Astrocyte of the hippocampus (primary cell): Measurements from ENCODE around the gene TUBA8.
"Not testable (repeated sequence)": the region's sequence is repeated elsewhere in the genome, so short reads cannot be mapped to it uniquely, and the experiment has no call there.

Experiments
- DNase-seq: peaks from one replicate; pipeline ENCODE4 v3.0.0; 2011; ENCODE audit warnings: low read depth, low spot score

Gene TUBA8

DNA sequence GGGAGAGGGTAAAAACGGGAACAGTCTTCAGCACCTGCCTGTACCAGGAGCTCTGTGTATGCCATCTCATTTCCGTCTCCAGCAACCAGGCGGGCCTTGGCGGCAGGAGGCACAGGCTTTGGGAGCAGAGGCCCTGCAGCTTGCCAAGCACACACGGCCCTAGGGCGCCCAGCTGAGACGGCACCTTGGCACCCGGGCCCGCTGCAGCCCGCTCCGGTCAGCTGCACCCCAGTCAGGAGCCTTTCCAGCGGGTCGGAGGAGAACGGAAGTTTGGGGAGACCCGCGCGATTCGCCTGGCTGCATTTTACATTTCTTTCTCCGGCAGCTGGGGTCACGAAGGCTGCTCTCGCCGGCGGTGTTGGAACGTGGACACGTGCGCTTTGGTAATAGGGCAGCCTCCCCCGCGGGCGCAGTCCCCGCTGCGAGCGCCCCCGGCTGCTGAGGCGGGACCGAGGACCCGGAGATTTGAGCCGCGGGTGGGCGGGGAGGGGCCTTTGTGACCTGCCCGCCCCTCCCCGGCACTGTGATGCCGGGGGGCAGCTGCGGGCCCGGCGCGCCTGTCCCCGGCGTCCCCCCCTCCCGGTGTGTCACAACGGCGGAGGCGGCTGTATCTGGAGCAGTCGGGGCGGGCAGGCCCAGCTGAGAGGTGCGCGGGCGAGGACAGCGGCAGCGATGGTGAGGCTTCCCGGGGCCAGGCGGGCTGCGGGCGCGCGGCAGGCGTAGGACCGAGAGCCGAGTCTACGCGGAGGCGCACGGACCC lies at the start of gene TUBA8:
TSS of gene TUBA8 (plus strand) at position 616 of the 760 bp plus-strand sequence. CDS start at position 673, 57 bp downstream.
- peak; percentile 66 for DNase-seq

DNA sequence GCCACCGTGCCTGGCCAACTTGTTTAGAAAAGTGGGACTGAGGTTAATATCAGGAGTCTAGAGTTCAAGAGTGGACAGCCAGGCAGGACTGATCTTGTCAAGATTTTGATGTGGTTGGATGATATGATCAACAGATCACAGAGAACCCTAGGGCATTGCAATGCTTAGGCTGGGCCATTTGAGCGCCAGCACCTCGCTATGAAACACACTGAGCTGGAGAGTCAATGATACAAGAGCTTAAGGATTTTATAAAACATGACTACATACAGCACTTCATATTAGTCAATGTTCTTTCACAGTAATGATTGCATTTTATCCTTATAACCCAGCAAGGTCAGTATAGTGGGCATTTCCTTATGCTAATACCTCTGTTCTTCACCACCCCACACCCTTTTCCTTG lies 48.2 kb upstream of the TUBA8 start:
- DNase-seq: no peak

DNA sequence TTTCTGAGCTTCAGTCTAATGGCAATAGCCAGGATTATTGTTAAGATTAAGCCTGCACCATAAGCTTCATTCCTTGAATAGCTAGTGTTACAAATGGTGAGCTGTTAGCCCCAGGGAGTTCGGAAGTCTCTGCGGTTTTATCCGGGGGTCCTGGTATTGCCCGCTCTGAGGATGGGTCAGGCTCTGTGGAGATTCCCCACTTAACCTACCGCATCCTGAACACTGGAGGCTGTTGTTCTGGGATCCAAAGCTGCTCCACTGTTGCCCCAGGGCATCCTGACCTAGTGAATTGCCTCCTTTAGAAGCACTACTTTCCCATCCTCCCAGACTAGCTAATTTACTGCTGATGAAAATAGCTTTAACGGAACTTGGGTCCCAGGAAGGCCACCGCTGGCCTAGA lies 47.3 kb upstream of the TUBA8 start:
- DNase-seq: no peak

DNA sequence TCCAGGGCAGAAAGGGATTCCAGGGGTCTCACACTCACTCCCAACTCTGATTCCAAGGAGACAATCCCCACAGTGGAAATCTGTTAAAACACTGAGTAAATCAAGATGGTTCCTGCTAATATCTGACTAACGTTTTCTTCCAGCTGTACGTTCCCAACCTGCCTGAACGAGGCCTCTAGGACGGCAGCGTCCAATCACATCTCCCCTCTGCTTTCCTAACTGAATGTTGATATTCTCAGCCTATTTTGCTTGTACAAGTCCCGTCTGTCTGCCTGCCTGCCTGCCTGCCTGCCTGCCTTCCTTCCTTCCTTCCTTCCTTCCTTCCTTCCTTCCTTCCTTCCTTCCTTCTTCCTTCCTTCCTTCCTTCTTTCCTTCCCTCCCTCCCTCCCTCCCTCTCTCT lies 46.9 kb upstream of the TUBA8 start:
- not testable (repeated sequence) for DNase-seq

DNA sequence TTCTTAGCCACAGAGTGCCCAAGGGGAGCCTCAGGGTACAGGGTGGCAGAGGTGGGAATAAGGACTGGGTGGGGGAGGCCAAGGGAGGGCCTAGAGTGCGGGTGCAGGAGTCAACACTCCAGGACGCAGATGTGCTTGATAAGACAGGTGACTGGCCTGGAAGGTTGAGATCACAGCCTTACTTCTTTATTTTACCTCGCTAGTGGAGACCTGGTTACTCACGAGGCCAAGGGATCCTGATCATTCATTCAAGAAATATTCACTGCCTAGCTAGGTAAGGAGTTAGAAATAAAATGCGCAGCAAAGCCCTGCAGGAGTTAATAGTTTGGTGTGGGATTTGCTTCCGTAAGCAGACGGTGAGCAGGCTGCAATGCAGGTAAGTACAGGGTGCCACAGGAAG lies 46.0 kb upstream of the TUBA8 start:
- DNase-seq: no peak

DNA sequence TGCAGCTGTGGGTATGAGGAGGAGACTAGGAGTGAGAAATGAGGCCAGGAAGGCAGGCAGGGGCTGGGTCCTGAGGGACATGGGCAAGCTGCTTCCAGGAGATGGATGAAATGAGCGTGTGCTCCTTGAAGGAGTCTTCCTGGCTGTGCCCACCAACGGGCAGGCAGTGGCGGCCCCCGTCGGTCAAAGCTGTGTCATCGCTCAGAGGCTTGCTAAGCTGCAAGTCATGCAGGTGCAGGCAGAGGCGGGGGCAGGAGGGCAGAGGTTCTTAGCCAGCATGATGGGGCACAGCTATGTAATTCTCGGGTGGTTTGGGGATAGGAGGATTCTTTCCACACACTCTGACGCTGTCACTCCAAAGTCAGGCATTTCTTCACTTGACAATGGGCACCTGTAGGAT lies 45.4 kb upstream of the TUBA8 start:
- DNase-seq: no peak

DNA sequence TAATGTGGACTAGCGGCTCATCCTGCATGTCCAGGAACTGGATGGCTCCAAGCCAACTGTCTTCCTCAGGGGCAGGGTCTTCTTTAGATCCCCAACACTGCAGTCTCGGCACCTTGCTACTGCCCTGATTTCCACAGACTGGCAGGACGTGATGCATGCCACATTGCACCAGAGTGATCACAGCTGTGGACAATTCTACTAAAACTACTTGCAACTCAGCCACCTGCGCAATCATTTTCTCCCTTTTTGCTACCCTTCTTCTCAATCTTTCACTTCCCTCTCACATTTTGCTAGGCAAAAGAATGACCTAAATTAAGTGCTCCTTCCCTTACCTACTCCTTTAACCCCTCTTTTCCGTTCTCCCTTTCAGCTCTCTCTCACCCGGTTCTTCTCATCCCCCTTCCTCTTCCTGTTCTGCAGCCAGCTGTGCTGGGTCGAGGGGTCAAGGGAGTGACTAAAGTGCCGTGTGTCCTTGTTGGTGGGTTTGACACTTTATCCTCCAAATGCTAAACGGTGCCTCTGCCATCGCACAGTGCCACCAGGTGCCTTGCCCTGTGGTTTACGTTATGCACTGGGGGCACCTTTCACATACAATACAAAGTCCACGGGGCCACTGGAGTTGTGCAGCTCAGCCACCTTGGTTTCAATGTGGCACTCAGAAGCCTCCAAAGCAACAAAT lies 44.3 kb upstream of the TUBA8 start:
- DNase-seq: no peak

DNA sequence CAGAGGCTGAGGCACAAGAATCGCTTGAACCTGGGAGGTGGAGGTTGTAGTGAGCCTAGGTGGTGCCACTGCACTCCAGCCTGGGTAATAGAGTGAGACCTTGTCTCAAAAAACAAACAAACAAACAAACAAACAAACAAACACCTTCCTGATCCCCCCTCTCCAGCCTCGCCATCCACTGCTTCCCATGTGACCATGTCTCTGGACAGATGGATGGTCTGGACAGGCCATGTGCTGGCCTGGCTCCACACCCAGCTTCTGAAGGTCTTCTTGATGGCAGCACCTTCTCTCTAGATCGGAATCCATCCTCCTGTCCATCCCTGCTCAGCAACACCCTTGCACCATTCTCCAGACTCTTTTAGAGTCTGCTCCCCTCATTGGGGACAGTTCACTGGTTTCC lies 43.5 kb upstream of the TUBA8 start:
- no peak for DNase-seq

DNA sequence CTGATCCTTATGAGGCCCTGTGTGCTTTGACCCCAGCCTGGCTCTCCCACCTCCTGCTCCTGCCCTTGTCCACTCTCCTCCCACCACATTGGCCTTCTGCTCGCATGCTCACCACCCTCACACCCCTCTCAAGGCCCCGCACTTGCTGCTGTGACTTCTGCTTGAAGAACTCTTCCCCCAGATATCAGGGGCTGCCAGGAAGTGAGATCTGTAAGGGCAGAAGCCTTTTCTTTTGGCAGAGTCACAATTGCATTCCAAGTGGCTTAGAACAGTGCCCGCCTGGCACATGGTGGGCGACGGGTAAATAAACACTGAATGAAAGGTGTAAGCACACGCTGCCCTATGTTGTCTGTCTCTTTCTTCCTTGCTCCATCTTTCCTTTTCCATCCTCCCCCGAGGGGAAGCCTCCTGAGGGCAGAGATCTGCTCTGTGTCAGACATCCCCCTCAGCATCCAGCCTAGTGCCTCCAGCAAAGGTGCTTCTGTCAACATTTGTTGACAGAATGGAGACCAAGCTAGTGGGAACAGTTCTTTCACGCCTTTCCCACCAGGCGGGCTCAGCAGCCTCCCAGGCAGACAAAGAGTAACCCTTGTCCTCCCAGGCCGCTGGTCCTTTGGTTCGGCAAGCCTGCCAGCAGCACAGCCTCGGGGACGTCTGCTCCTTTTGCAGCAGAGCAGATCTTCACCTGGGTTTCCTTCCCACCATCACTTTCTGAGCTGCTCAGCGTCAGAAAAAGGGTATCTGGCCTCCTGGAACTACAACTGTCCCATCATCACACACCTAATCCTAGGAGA lies 42.9 kb upstream of the TUBA8 start:
- DNase-seq: peak; percentile 56

DNA sequence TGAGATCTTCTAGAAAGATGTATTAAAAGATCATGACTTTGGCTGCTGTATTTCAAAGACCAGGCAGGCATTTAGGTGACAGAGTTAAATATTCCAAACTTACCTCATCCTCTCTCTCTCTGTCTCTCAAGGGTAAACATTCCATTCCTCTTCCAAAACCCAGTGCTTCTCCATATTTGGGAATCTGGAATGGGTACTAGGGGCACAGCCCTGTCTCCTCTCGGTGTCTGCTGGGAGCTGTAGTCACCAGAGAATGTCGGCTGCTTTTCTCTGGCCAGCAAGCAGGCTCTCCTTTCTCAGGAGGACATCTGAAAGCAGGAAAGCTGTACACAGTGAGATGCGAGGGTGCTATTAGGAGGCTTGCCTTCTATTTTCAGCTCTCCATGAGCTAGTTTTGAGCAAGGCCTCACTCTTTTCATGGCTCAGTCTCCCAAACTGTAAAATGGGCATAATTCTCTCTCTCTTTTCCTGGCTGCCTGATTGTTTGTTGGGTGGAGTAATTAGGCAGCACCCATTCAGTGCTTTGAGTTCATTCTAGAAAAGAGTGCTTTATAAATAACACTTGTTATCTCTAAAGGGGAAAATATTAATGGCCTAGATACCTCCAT lies 42.1 kb upstream of the TUBA8 start:
- peak; percentile 67 for DNase-seq

DNA sequence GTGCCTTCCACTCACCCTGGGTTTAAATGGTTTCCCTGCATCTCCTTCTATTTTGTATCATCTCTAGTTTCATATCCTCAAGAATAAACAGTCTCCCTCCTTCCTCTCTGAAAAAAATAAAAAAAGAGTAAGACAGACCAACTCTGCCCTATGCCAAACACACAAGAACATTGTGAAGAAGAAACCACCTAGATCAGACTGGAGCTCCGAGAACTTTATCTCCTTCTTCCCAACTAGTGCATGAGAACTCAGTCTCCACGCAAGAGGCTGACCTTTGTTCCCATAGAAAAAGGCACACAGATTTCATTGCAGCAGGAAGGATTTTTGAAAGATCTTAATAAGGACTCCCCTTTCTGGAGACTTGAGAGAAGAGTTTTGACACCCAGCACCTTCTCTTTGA lies 41.6 kb upstream of the TUBA8 start:
- no peak for DNase-seq

DNA sequence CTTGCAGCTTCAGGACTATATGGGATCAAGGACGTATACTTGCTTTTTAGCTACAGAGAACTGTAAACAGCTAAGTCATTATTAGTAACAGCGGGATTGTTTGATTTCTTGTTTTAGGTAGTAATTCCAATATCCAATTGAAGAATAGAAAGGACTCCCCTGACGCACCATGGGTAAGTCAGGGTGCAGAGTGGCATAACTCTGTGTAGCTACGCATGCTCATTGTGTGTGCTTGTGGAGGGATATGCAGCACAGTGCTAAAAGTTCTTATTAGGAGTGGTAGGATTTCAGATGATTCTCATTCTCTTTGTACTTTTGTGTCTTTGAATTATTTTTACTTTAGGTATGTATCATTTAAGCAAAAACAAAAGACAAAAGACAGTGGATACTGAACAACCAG lies 40.6 kb upstream of the TUBA8 start:
- DNase-seq: no peak

DNA sequence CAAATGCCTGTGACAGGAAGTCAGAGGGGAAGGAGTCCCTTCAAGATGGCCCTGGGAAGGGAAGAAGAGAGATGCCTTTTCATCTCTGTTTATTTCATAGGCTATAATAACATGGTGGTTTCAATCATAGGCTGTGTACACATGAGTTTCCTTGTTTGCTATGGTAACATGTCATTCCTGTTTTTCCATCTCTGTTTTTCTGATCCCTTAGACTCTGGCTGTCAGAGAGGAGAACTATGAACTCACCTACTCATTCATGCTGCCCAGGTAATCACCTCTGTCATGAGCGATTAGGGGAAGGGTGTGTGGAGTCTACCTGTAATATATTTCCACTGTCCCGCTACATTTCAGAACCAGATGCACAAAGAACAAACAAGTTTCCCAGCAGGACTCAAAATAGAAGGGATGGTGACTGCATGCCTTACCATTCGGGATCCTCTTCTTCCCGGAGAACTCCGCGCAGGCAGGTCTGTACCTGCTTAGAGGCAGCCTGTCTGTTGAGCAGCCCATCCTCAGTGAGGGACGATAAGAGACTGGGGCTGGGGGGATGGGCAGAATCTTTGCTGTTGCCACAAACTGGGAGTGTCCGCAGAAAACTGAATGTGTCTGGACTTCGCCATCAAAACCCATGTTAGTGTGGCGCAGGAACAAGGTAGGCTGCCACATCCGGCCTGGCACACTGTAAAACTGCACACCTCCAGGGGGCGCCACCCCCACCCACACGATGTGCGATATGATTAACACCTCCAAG lies 39.9 kb upstream of the TUBA8 start:
- no peak for DNase-seq

DNA sequence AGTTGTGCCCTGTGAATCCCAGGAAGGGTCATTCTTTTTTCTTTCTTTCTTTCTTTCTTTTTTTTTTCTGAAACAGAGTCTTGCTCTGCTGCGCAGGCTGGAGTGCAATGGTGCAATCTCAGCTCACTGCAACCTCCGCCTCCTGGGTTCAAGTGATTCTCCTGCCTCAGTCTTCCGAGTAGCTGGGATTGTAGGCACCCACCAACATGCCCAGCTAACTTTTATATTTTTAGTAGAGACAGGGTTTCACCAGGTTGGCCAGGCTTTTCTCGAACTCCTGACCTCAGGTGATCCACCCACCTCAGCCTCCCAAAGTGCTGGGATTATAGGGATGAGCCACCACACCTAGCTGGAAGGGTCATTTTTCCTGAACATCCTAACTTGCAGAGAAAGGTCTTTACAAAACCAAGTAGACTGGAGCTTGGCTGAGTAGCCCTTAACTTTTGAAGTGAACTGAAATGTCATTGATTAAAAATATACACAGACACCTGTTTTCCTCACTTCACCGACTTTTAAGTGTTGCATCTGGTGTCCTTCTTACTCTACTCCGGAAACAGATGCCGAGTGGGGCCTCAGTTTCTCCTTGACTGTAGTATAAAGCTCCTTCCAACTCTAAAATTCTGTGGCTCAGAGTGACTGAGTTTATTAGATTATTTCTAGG lies 39.2 kb upstream of the TUBA8 start:
- DNase-seq: not testable (repeated sequence)

DNA sequence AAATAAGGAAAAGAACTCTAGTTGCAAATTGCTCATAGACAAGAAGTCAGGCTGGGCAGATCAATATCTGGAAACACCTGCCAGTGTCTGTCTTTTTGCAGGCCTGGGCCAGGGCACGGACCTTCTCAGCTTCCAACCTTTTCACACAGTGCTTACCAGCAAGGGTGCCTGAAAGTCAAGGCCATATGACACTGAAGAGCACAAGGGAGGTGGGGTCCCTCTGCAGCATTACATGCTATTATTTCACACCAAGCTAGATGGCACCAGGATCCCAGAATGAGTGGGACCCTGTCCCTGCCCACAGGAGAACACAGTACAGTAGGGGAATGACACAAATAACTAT lies 38.7 kb upstream of the TUBA8 start:
- DNase-seq: no peak

DNA sequence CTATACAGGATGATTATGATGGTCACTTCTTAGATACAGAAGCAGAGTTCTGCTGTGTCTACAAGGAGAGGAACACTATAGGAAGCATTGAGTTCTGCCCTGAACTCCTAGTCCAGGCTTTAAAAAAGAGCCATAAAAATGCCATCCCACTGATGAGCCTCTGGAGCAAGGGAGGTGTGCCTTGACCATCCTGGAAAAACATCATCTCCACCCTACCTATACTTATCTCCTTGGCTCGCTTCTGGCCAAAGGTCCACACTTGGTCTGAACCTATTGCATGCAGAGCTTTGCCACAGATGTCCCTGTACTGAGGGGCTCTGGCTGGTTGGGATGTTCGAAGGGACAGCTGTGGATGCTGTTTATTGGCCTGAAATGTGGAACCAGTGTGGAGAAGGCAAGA lies 37.1 kb upstream of the TUBA8 start:
- no peak for DNase-seq

DNA sequence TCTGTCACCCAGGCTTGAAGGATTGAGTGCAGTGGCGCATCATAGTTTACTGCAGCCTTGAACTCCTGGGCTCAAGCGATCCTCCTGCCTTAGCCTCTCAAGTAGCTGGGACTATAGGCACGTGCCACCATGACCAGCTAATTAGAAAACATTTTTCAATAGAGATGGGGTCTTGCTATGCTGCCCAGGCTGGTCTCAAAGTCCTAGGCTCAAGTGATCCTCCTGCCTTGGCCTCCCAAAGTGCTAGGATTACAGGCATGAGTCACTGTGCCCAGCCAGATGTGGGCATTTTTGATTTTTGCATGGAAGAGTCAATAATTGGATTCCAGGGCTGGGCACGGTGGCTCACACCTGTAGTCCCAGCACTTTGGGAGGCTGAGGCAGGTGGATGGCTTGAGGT lies 36.7 kb upstream of the TUBA8 start:
- DNase-seq: not testable (repeated sequence)

DNA sequence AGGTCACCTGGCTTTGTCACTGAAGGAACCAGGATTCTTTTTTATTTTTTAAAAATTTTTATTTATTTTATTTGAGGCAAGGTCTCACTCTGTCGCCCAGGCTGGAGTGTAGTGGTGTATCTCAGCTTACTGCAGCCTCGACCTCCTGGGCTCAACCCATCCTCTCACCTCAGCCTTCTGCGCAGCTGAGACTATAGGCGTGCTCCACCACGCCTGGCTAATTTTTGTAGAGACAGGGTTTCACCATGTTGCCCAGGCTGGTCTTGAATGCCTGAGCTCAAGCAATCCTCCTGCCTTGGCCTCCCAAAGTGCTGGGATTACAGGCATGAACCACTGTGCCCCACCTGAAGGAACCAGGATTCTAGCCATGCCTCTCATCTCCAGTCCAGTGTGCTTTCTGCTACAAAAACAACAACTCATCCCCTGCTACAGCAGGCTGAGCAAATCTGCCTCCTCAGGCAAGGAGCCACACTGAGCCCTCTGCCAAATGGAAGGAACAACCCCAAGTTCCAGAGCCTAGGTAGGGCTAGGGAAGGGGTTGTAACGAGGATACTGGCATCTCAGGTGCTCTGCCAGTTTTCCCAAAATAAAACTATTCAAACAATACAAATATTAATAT lies 35.4 kb upstream of the TUBA8 start:
- no peak for DNase-seq

DNA sequence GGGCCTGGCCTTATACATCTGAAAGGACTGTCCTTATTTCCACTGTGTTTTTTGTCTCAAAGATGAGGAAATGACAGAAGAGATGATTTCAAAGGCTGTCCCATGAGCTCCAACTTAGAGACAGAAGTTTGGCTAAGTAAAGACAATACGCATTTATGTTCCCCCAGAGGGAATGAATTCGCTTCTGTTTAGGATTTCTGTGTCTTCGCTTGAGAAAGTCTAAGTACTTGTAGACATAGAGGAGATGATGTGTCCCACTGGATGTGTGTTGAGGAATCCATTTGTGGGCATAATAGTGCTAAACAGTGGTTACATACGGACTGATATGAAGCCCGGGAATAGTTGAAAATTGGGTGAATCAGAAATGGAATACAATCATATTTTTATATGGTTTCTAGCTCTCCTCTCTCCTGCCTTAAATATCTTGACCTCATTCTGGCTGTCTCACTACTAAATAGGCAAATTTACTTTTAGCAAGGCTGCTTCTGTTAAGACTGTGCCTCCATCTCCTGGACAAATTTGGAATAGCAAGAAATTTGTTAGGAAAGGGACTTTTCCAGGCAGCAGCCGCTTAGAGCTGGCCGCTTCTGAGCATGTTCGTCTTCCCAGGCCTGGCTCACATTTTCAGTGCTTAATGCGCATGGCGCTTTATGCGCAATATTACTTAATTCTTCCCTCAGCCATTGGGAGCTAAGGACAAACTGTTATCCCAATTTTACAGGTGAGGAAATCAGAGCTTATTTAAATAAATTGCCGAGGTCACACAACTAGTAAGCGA lies 34.7 kb upstream of the TUBA8 start:
- peak; percentile 92 for DNase-seq
